CD14-positive monocyte (primary cell): Measurements from ENCODE around the gene RGS9. TPM values are rescaled to one million over a fixed set of nuclear protein-coding genes. Genes with fewer than 3 reads are reported as not detected.

ENCODE experiments used
- DNase-seq, 3 donors: peaks; one replicate each; pipeline ENCODE4 v3.0.0-alpha.2; 2011 to 2022
- H2AFZ ChIP-seq: 2 replicates; pipeline ENCODE4 v1.6.0; 2012; ENCODE audit warnings: mild to moderate bottlenecking, low read depth, low read length, inconsistent platforms; ENCODE audit not compliant: insufficient read depth, poor library complexity, severe bottlenecking
- H3K27ac ChIP-seq, 2 donors: 1 replicate in 1 of 2; 2 replicates in 1 of 2; pipeline ENCODE4 v1.5.1; 2012 to 2013; ENCODE audit warnings: low read length in 2 of 2, control low read depth in 1 of 2, inconsistent platforms in 1 of 2, low read depth in 1 of 2, mild to moderate bottlenecking in 1 of 2
- H3K27me3 ChIP-seq, 2 donors: one replicate each; pipeline versions ENCODE4 v1.6.0 to v1.6.1; 2011 to 2013; ENCODE audit warnings: low read length in 2 of 2; ENCODE audit not compliant: control insufficient read depth in 2 of 2, insufficient read depth in 2 of 2
- H3K36me3 ChIP-seq, 2 donors: replicated peaks in 1 of 2; 1 replicate in 1 of 2; 2 replicates in 1 of 2; pipeline versions ENCODE4 v1.5.1 to v1.6.1; 2012 to 2013; ENCODE audit warnings: low read length in 2 of 2, control low read depth in 1 of 2, inconsistent platforms in 1 of 2, mild to moderate bottlenecking in 1 of 2; ENCODE audit not compliant: insufficient read depth in 2 of 2, control insufficient read depth in 1 of 2
- H3K4me1 ChIP-seq, 2 donors: 1 replicate in 1 of 2; 2 replicates in 1 of 2; pipeline versions ENCODE4 v1.5.1 to v1.6.1; 2012 to 2013; ENCODE audit warnings: low read length in 2 of 2, control low read depth in 1 of 2, inconsistent platforms in 1 of 2, mild to moderate bottlenecking in 1 of 2, moderate library complexity in 1 of 2; ENCODE audit not compliant: insufficient read depth in 2 of 2, control insufficient read depth in 1 of 2
- H3K4me2 ChIP-seq: replicated peaks from 2 replicates; pipeline ENCODE3; 2012; ENCODE audit warnings: low read length, moderate library complexity, mild to moderate bottlenecking; ENCODE audit not compliant: poor library complexity, severe bottlenecking; ENCODE audit errors: extremely low read depth
- H3K4me3 ChIP-seq, 3 experiments: fragments of 200-600 bp in 1 of 3; sonication (generic) in 1 of 3; replicated peaks in 1 of 3; 1 replicate in 2 of 3; 2 replicates in 1 of 3; pipeline ENCODE4 v1.5.1; 2011 to 2013; ENCODE audit warnings: low read length in 3 of 3, mild to moderate bottlenecking in 3 of 3, control low read depth in 2 of 3, low read depth in 2 of 3, inconsistent platforms in 1 of 3, moderate library complexity in 1 of 3
- H3K79me2 ChIP-seq: 2 replicates; pipeline ENCODE4 v1.6.0; 2012; ENCODE audit warnings: mild to moderate bottlenecking, control low read depth, inconsistent platforms, low read length, moderate library complexity; ENCODE audit not compliant: insufficient read depth
- H3K9ac ChIP-seq: 2 replicates; pipeline ENCODE4 v1.6.0; 2017; ENCODE audit warnings: low read length, mild to moderate bottlenecking; ENCODE audit not compliant: insufficient read depth, poor library complexity, severe bottlenecking
- H3K9me3 ChIP-seq, 2 donors: replicated peaks in 1 of 2; 1 replicate in 1 of 2; 2 replicates in 1 of 2; pipeline versions ENCODE4 v1.5.1 to v1.6.1; 2012 to 2013; ENCODE audit warnings: low read length in 2 of 2, control low read depth in 1 of 2; ENCODE audit not compliant: control insufficient read depth in 1 of 2, insufficient read depth in 1 of 2
- H4K20me1 ChIP-seq: 2 replicates; pipeline ENCODE4 v1.6.0; 2012; ENCODE audit warnings: mild to moderate bottlenecking, low read length, control low read depth, moderate library complexity; ENCODE audit not compliant: insufficient read depth
- H3K27ac Mint-ChIP-seq, 7 donors: one replicate each; pipeline ENCODE4 v1.8.0; 2020; ENCODE audit warnings: mild to moderate bottlenecking in 7 of 7, mixed read lengths in 7 of 7, moderate library complexity in 6 of 7, inconsistent platforms in 2 of 7
- H3K27me3 Mint-ChIP-seq, 3 donors: one replicate each; pipeline ENCODE4 v1.8.0; 2021 to 2022; ENCODE audit warnings: low read depth in 3 of 3, mild to moderate bottlenecking in 3 of 3, mixed read lengths in 3 of 3, moderate library complexity in 3 of 3, inconsistent platforms in 1 of 3
- H3K36me3 Mint-ChIP-seq, 2 donors: one replicate each; pipeline ENCODE4 v1.8.0; 2020; ENCODE audit warnings: mixed read lengths in 2 of 2, inconsistent platforms in 1 of 2, mild to moderate bottlenecking in 1 of 2
- H3K4me1 Mint-ChIP-seq: one replicate; pipeline ENCODE4 v1.8.0; 2020; ENCODE audit warnings: mild to moderate bottlenecking, mixed read lengths
- H3K4me3 Mint-ChIP-seq, 2 donors: one replicate each; pipeline ENCODE4 v1.8.0; 2020; ENCODE audit warnings: mild to moderate bottlenecking in 2 of 2, mixed read lengths in 2 of 2, moderate library complexity in 1 of 2
- H3K9me3 Mint-ChIP-seq, 7 donors: one replicate each; pipeline ENCODE4 v1.8.0; 2020 to 2022; ENCODE audit warnings: mixed read lengths in 7 of 7, mild to moderate bottlenecking in 6 of 7, moderate library complexity in 6 of 7, inconsistent platforms in 2 of 7
- WGBS: methylation state at CpG from one replicate; pipeline ENCODE4 v1.1.5; 2013; ENCODE audit warnings: missing lambda C conversion rate; ENCODE audit not compliant: insufficient coverage; 5-methylcytosine and 5-hydroxymethylcytosine counted together
- intact Hi-C, 2 donors: fragments of 100-400 bp; cut with micrococcal nuclease; formaldehyde crosslinking; loops; one replicate each; pipeline versions ENCODE4 v1.15.0 to v1.15.1; 2023
- polyA plus RNA-seq, 3 donors: library from polyadenylated mRNA; depleted of rRNA in 1 of 3; unstranded in 2 of 3; stranded (reverse) in 1 of 3; fragments of 300-500 nt in 2 of 3; fragments of >200 nt in 1 of 3; fragmentation: Illumina TruSeq in 2 of 3; gene quantifications; 1 replicate in 2 of 3; 2 replicates in 1 of 3; pipeline ENCODE4 v1.2.3, GENCODE V29; 2012 to 2021
- TF ChIP-seq, protein P1 (sequence below): fragments of 200-600 bp; IDR thresholded peaks from one replicate; pipeline ENCODE4 v1.8.0; 2022; ENCODE audit warnings: antibody characterized with exemption, mild to moderate bottlenecking

The RGS9 gene
- polyA plus RNA-seq, 3 donors = 0.08 TPM; not detected in 2

DNA sequence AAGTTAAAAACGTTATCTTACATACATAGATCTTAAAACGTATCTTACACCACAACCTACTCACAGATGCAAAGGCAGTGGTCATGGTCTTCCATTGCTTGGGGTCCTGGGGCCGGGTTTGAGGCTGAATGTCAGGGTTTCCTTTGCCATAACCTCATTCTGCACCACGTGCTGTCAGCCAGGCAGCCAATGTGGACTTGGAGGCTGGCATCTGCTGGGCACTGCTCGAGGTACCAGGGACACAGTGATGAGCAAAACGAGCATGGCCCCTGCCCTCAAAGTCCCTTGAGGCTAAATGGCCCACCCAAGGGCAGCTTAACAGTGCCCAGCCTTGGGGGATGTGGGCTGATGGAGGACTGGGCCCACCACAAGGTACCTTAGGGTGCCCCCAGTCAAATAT, 35.8 kb upstream of the RGS9 start:
- Mint-ChIP-seq H3K27ac (peak overlapping the region in 1 of 7 donors; percentile 61), H3K27me3 (peaks cover 0 to 15% (median 0%) of the 10 kb centered on the region in 3 donors), H3K9me3 (no peaks in the 10 kb centered on the region), H3K36me3 (no peaks in the 10 kb centered on the region), H3K4me3 (peak overlapping the region; percentile 73 to 75), H3K4me1 (peaks cover 9% of the 10 kb centered on the region)
- Histone ChIP-seq H3K4me2 (peak overlapping the region; percentile 89), H3K36me3 (no peaks in the 10 kb centered on the region), H3K9ac (no peak overlapping the region), H3K4me1 (peaks cover 9 to 14% of the 10 kb centered on the region in 2 donors), H3K27me3 (no peaks in the 10 kb centered on the region), H3K27ac (no peak overlapping the region), H3K9me3 (no peaks in the 10 kb centered on the region), H2AFZ (peak overlapping the region; percentile 98), H3K4me3 (no peak overlapping the region), H3K79me2 (no peaks in the 10 kb centered on the region), H4K20me1 (no peaks in the 10 kb centered on the region)
- WGBS = 65% methylated on average over 5 of the region's 6 CpGs
- TF ChIP-seq, protein P1, sequence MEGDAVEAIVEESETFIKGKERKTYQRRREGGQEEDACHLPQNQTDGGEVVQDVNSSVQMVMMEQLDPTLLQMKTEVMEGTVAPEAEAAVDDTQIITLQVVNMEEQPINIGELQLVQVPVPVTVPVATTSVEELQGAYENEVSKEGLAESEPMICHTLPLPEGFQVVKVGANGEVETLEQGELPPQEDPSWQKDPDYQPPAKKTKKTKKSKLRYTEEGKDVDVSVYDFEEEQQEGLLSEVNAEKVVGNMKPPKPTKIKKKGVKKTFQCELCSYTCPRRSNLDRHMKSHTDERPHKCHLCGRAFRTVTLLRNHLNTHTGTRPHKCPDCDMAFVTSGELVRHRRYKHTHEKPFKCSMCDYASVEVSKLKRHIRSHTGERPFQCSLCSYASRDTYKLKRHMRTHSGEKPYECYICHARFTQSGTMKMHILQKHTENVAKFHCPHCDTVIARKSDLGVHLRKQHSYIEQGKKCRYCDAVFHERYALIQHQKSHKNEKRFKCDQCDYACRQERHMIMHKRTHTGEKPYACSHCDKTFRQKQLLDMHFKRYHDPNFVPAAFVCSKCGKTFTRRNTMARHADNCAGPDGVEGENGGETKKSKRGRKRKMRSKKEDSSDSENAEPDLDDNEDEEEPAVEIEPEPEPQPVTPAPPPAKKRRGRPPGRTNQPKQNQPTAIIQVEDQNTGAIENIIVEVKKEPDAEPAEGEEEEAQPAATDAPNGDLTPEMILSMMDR = no peak
- no peak for DNase-seq
- intact Hi-C loops = loop anchor here in 1 of 2 donors (5.0 kb wide), 2 partner anchors 44 to 139 kb away; partner anchors contain the start of gene GNA13

DNA sequence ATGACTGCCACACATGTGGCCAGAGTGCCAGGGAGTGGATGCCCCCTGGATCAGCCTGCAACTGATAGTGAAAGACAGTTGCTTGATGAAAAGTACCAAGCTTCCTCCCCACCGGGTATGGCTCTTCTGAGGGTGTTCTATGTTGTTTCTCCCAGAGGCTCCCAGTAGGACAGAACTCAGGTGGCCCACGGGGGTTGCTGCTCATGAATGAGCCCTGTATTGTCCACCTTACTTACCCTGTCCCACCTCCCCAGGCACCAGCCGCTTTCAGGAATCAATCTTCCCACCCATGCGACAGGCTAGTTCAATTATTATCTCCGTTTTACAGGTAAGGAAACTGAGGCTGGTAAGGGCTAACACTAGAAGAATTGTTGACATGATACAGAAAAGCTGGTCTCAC, 34.9 kb upstream of the RGS9 start:
- peaks cover 13% of the 10 kb centered on the region for H3K4me1 Mint-ChIP-seq
- peaks cover 9 to 14% of the 10 kb centered on the region in 2 donors for H3K4me1 ChIP-seq
- TF ChIP-seq, protein P1 = no peak
- no peaks in the 10 kb centered on the region for H3K9me3 Mint-ChIP-seq
- H3K9ac ChIP-seq = no peak overlapping the region
- H3K4me3 ChIP-seq = no peak overlapping the region
- H3K27me3 Mint-ChIP-seq = peaks cover 0 to 15% (median 0%) of the 10 kb centered on the region in 3 donors
- H3K27ac ChIP-seq = no peak overlapping the region
- intact Hi-C loops = loop anchor here in 1 of 2 donors (5.0 kb wide), 2 partner anchors 45 to 140 kb away; partner anchors contain the start of gene GNA13
- no peaks in the 10 kb centered on the region for H3K79me2 ChIP-seq
- DNase-seq = no peak
- WGBS = 80% methylated on average over 1 of the region's 5 CpGs
- no peak overlapping the region for H3K27ac Mint-ChIP-seq
- H3K4me2 ChIP-seq = no peak overlapping the region
- H3K36me3 ChIP-seq = no peaks in the 10 kb centered on the region
- H3K4me3 Mint-ChIP-seq = no peak overlapping the region
- no peaks in the 10 kb centered on the region for H3K27me3 ChIP-seq
- no peaks in the 10 kb centered on the region for H3K9me3 ChIP-seq
- no peak overlapping the region for H2AFZ ChIP-seq
- no peaks in the 10 kb centered on the region for H4K20me1 ChIP-seq
- no peaks in the 10 kb centered on the region for H3K36me3 Mint-ChIP-seq
